T1000 (cell line): ENCODE results near the gene VCAN.

Experiments
- DNase-seq: peaks from one replicate; lab custom pipeline; 2025; ENCODE audit warnings: mixed read lengths; lab: John Stamatoyannopoulos, UW

VCAN gene

DNA sequence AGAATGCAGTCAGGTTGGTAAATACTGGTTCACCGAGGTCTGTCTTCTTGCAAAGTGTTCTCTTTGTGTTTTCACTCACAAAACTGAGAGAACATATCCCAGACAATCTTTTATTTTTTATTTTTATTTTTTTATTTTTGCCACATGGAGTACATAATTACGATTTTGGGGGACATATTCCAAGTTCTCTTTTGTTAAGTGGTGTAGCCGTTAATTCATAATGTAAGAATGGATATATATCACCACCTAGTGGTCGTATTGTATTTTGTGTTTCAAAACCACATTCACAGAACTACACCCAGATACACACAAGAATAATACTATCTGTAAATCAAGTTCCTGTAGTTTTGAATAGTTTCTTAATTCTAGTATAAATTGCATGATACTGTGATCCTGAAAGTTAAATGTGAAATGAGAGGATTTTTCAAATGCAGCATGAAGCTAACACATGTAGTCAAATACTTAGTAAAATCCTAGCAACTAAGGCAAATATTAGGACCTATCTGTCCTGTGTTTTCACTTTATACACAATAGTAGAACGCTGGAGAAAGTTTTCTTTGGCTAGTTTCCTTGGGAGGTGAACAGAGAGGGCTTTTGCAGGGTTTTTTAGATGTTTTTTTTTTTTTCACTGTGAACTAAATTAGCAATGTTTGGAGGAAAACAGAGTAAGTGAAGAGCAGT, 92.7 kb downstream of the VCAN start:
- no peak for DNase-seq

DNA sequence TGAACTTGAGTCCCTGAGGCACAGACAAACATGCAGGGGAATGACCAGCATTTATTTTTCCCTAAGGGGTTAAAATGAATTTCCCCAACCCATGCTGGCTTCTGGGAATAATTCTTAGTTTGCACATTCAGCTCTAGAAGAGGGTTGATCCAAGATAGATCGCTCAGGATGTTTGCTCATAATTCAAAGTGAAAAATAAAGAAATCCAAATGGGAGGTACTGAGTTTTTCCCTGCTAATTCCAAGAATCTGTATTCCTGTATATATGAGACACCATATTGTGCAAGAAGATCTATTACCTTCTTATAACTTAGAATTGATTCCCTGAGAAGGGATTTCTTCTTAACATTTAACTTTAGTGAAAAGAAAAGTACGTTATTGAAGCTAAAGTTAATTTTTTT, 96.2 kb downstream of the VCAN start:
- no peak for DNase-seq

DNA sequence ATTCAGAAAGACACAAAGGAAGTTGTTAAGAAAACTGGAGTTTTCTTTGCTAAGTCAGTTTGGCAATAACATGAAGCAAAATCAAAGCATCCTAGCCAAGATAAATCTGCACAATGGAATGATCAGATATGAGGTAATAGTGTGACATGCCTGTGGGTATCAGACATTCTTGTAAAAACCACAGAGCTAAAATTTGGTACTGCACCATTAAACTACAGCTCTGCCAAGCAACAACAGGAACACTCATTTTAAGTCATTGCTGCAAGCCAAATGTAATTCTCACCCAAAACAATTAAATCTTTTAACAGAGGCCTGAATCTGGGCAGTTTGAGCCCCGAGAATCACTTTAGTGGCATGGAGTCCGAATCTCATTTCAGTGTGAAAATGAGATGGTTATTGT, 96.6 kb downstream of the VCAN start:
- DNase-seq, result no peak

DNA sequence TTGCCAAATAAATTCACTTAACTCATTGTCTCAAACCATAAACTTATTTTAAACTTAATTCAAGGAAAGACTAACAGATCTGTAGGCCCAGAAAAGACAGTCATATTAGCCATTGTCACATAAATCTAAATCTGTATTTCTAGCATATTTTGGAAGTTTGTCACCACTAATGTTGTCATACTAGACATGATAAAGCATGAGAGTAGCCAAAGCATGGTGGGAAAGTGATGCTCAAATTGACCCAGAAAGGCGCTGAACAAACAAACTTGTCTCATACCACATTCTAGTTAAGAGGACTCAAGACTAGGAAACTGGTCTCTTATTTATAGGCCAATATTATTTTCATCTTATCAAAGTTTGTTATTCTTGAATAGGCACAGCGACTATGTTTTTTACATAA, 99.4 kb downstream of the VCAN start:
- no peak for DNase-seq

DNA sequence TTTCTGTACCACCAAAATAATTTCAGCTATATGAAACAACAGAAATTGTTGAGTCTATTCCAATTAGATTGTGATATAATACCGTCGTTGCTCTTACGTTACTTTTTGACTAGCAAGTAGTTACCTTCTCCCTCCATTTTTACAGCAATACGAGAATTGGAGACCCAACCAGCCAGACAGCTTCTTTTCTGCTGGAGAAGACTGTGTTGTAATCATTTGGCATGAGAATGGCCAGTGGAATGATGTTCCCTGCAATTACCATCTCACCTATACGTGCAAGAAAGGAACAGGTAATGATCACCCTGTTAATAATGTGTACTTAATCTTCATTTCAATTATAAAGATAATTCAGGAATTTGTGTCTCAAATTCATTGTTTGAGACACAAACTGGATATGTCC, 100.7 kb downstream of the VCAN start:
- DNase-seq, result no peak

DNA sequence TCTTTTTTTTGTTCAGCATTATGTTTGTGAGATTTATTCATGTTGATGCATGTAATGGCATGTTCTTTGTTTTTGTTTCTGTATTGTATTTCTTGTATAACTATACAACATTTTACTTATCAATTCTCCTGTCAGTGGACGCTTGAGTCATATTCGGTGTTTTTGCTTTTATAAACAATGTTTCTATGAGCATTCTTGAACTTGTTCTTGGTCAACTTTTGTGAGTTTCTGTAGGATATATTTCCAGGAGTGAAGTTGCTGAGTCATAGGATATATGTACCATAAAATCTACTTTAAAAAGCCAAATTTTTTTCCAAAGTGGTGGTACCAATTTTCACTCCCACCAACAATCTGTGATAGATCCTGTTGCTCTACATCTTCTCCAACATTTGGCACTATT, 104.8 kb downstream of the VCAN start:
- DNase-seq, result no peak

DNA sequence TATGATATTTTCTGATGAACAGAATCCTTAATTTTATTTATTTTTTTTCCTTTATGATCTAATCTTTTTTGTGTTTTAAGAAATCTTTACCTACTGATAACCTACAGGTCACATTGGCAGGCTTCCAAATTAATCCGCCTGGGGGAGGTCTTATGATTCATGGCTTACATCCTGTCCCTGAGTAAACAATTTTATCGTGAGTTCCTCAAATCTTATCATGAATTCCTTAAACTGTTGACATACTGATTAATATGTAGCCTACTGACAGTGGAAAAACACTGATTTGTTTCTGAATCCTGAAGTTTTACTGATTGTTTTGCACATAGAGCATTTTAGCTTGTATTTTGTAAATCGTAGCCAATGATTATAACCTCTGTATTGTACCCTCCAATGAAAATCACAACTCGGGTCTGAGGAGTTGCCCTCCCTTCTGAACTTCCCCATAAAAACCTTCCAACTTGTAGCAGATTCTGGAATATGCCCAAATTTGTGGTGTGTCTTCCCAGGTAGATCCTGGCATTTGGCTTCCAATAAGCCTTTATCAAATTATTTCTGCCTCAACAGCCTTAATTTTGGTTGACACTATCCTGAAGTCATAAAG, 105.6 kb downstream of the VCAN start:
- no peak for DNase-seq

DNA sequence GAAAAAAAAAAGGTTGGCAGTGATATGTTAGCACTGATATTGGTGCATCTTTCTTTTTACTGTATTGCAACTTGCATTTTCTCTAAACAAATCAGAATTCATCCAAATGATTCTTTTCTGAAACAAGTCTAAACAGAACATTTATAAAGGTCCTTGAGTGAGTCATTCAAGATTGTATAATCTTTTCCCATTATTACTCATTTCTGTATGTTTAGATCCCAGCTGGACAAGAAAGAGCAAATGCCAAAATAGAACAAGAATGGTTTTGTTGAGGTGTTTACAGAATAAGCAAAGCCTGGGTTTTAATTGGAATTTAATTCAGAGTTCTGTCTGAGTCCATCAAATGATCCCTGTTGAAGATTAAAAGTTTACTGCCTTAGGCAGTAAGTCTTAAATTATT, 112.3 kb downstream of the VCAN start:
- no peak for DNase-seq

DNA sequence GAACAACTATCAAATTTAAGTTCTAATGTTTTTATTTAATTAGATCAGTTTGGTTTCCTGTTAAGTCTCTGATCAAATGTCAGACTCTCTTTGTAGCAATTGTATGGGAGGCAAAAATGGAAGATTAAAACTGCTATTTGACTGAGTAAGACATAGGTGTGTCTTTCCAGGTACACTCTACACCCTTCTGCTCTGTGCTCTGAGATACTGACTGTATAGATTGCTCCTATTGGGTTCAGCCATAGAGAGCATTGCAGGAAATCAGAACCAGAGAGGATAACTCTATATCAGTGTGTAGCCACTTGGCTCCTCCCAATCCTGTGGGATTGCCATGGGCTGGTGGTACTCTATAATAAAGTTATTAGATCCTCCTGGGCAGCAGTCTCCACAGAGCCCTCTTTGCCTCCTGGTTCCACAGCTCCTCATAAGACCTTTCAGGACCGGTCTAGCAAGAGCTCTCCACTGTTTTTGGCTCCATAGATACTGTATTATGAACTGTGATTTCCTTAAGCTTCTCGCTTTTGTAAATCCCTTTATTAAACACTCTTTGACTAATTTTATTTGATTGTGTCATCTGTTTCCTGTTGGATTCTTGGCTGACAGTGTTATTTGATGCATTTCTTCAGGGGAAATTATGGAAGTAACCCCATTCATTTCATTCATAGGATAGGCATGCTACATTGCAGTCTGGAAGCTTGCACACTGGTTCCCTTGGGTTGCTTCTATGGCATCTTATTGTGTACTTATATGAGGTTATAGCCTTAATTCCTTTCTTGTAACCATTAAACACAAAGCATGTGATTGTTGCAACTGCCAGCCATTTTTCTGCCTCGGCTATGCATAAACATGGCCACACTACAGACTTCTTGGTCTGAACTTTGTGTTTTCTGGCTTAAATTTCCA, 115.6 kb downstream of the VCAN start:
- DNase-seq, result no peak

DNA sequence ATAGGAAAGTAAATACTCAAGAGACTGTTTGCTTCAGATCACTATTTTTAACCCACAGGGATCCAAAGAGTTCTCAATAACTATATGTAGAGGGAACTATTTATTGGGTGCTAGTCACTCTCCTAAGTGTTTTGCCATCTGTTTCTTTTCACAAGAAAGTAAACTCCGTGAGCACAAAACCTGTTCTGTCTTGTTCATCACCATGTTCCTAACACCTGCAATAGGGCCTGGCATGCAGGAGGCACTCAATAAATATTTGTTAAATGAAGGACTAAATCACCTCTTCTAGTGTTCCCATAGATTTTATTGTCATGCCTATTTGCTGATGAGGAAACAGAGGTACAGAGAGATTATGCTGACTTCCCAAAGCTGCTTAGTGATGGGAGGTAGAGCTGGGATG, 118.2 kb downstream of the VCAN start:
- no peak for DNase-seq

DNA sequence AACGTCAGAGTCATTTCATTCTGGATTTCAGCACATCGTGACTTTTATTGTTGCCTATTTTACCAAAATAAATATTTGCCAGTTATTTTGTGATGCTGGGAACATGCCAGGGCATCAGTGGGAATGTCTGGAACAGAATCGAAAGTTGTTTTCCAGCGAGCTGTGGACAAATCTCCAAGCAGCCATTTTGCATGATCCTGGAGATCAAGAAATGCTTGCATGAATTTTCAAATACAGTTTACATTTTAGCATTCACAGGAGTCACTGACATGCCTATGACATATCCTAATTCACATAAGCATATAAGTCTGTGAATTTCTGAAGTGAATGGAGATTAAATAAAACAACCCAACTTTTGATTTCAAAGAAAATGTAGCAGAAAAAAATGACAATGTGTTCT, 119.4 kb downstream of the VCAN start:
- no peak for DNase-seq

DNA sequence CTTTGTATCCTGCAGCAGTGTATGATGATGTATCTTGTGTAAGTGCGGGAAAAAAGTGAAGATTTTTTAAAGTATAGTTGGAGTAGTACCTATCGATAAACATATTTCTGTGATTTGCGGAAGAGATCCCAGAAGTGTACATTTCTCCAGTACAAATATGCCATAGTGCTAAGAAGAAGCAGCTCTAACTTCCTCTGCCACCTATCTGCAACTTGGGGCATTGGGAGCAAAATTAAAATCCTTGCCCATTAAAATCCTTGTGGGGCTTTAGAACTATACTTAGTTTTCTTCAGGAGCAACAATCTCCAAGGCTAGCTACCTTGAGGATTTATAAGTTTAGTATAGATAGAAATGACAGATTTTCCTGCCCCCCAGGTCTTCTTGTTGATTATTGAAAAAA, 123.7 kb downstream of the VCAN start:
- DNase-seq, result no peak

DNA sequence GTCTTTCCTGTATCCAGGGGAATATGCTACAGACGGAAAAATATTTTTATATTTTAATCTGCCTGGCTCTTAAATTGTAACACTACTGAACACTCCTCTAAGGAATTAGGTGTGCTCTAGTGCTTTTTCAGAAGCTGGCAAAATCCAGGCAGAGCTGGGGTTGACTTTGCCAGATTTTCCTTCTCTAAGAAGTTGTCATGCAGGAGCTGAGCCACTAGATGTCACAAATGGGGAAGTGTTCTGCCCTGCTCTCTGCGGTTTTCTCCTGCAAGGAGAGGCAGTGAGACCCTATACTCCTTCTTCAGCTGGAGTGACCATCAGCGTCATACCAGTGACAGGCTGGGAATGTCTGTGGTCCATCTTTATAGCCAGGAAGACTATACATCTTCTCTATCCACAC, 136.6 kb downstream of the VCAN start:
- no peak for DNase-seq

DNA sequence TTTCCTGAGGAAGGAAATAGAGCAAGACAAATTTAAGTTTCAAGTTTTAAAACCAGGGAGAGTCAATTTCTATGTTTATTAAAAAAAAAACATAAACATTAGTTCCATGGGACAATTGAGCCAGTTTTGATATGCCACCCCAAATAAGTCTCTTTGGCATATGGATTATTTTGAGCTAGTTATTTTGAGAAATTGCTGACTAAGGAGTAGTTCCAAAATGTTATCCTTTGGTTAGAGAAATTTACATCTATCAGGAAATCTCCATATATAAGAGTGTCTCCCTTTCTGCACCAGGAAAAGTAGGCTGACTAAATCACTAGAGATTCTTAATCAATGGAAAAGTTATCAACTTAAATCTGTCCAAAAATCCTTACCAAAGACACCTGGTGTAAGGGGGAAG, 143.3 kb downstream of the VCAN start:
- no peak for DNase-seq

DNA sequence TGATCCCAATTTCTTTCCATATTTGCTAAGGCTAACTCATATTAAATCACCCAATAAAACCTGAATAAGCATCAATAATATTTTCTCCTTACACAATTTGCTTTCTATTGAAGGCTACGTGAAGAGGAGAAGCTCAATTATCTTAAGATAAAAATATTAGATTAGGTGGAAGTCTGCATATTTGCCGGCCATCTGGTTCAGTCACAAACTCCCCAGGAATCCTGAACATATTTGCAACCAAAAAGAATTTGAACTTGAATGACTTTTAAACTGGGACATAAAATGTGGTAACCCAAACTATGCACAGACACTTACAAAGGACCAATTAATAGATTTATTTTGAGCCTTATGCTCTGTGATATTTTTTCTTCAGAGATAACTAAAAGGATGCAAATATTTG, 156.8 kb downstream of the VCAN start:
- DNase-seq, result no peak
